SIG-M5 treated with dmso at 0.1 percent for 504 hours (cell line): Measurements from ENCODE around the gene ABCC1.
"Not testable (repeated sequence)": the region's sequence is repeated elsewhere in the genome, so short reads cannot be mapped to it uniquely, and the experiment has no call there.

Experiments used
- DNase-seq: peaks from one replicate; lab custom pipeline; 2025; ENCODE audit not compliant: unreplicated experiment; lab: John Stamatoyannopoulos, UW

The ABCC1 gene

DNA sequence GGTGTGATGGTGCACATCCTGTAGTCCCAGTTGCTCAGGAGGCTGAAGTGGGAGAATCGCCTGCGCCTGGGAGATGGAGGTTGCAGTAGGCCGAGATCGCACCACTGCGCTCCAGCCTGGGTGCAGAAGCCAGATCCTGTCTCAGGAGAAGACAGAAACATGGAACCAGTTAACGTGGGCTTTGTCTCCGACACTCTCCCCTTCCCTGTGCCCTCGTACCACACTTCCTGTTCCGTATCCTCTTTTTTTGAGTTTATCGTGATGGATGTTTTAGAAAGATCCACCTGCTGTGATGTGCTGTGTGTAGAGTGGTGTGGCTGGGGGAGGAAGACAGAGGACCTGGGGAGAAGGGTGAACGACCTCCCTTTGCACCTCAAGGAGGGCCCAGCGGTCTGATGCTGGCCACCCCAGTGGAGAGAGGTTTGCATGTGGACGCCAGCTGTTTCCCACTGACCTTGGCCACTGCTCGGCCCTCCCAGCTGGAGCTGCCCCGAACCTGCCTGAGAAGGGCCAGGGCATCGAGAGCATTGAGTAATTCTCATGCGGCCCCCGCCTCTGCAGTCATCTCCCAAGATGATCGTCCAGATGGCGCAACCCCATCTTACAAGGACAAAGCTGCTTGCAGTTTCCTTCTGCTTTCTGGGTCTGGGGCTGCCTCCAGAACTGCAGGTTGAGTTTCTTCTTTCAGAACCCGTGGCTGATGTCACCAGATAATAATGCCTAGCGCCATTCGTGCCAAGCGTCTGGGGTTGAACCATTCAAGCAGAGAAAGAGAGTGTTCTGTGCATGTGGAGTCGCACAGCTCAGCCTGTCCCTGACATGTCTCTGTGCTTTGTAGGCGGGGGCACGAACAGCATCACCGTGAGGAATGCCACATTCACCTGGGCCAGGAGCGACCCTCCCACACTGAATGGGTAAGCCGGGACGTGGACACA, 126.3 kb downstream of the ABCC1 start:
- peak; percentile 92 for DNase-seq

DNA sequence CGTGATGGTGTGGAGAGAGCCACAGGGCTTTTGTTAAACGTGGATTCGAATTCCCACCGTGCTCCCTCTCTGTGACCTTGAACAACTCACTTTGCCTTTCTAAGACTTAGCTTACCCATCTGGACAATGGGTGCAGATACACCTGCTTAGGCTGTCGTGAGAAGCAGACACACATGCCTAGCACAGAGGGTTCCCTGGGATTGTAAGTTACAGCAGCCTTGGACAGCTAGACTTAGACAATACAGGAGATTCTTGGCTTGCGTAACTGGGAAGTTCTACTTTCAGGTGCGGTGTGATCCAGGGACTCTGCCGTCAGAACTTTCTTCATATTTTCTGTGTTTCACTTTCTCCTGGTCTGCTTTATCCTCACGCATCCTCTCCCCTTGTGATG, 127.0 kb downstream of the ABCC1 start:
- no peak for DNase-seq

DNA sequence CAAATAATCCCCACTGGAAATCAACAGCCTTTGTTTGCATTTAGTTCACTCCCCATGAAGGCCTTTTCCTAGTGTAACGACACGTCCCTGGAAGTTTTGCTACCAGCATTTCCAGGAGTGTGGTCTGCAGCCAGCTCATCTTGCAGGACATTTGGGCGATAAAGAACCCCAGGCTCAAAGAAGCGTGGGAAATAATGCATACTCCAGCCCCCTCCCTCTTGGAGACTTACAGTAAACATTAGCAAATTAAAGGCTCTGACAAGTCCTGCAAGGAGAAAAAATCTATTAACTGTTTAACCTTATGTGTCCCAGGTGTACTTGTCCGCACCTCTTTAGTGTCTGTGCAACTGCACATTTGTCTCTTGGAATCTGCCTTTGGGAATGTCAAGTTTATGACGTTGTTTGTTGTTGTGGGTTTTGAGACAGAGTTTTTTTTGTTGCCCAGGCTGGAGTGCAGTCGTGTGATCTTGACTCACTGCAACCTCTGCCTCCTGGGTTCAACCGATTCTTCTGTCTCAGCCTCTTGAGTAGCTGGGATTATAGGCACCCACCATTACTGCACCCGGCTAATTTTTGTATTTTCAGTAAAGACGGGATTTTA, 131.1 kb downstream of the ABCC1 start:
- no peak for DNase-seq

GRCh38 chr16:16081141-16081540, 131.7 kb downstream of the ABCC1 start:
- no peak for DNase-seq

DNA sequence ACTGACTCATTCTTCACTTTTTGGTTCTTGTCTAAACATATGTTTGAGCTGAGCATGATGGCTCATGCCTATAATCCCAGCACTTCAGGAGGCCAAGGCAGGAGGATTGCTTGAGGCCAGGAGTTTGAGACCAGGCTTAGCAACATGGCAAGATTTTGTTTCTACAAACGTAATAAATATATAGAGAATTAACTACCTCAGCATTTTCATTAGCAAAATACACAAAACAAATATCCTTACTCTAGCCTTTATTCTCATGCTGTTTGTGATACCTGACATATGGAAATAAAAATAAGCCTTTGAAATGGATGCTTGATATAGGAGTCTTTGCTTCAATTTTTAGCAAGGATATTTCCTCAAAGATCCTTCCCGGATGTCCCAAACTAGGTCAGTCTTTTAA, 132.8 kb downstream of the ABCC1 start:
- no peak for DNase-seq

GRCh38 chr16:16083421-16084156, 134.2 kb downstream of the ABCC1 start:
- peak; percentile 56 for DNase-seq

- DNase-seq = no peak
Observed at GRCh38 chr16:16084874-16085273, 135.5 kb downstream of the ABCC1 start.

- DNase-seq = no peak
Observed at GRCh38 chr16:16086653-16087446, 137.4 kb downstream of the ABCC1 start.

GRCh38 chr16:16090238-16090637, 140.8 kb downstream of the ABCC1 start:
- no peak for DNase-seq

DNA sequence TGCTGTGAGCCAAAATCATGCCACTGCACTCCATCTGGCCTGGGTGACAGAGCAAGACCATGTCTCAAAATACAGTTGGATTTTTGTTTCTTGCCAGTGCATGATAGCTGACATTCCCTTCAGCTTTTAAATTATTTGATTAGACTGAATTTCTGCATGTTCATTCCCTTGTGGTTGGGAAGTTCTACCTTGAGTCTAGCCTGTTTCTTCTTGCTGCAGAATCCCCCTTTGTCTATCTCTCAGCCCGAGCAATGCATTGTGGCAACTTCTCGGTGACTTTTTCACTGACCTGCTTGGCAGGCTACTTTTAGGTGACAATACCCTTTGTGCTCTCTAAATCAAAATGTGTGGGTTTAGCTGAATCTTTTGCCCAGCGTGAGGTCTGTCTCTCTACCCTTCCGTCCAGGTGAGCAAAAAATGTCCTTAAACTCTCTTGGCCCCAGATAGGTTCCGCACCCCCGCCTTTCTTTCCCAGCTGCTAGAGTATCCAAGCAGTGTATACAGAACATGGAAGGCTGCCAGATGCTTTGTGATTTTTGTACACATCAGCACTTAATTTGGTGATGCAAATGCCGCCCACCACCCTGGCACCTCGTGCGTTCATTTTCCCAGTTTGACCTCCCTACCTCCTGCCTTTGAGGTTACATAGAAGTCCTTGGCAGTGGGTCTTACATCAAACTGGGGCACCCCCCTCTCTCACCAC, 143.7 kb downstream of the ABCC1 start:
- DNase-seq = no peak

DNA sequence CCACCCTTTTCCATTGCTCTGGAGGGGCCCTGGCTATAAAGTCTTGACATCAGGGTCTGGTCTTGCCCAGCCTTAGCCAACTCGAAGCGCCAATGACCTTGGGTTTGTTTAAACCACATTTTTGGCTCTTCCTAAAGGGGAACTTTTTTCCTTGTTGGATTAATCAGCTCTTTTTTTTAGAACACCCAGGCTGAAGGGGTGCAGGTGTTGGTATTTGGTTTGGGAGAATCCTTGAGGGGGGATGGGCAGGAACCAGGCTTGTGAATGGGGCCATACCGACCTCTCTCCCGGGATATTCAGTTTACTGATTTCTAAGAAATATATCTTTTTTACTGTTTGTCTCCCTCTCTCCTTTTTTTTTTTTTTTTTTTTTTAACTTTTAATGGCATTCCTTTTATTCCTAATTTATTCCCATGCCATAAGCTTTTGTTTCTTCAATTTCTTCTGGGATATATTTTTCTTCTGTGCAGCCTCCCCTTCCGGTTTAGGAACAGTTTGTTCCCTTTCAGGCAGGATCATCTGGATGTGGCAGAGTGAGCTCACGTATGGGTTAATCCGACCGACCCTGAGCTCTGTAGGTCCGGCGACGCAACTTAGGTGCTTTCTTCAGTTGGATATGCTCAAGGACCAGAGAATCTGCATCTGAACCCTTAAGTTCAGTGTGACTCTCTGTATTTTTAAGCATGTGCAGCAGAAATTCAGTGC, 144.4 kb downstream of the ABCC1 start:
- no peak for DNase-seq

- DNase-seq = no peak
Observed at GRCh38 chr16:16095646-16096045, 146.2 kb downstream of the ABCC1 start.

- no peak for DNase-seq
Observed at GRCh38 chr16:16096121-16096857, 146.9 kb downstream of the ABCC1 start.

DNA sequence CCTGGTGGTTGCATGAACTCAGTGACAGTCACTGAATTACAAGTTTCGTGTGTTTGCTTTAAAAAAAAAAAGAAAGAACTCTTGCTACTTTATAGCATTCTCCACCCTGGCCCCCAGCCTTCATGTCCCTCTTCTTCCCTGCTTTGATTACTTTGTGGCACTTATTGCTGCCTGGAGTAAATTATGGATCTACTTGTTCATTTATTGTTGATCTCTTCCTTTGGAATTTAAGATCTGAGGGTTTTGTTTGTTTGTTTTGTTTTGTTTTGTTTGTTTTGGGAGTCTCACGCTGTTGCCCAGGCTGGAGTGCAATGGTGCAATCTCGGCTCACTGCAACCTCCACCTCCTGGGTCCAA, 147.4 kb downstream of the ABCC1 start:
- no peak for DNase-seq

GRCh38 chr16:16099320-16099719, 149.9 kb downstream of the ABCC1 start:
- DNase-seq = no peak

DNA sequence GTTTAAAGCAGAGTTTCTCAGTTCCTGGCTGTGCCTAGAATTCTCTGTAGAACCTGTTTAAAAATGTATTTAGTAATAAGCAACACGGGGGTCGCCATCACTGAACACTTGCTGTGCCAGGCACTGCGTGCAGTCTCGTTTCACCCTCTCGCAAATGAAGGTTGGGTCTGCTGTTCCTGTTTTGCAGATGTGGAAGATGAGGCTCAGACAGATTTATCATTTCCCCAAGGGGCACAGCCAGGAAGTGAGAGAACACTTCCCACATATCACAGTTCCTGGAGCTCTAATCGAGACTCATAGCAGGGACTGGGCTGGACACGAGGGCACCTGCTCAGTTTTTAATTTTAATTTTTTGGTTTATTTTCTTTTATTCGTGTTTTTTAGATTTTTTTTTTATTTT, 151.2 kb downstream of the ABCC1 start:
- DNase-seq = no peak

GRCh38 chr16:16101585-16101984, 152.2 kb downstream of the ABCC1 start:
- DNase-seq = no peak

DNA sequence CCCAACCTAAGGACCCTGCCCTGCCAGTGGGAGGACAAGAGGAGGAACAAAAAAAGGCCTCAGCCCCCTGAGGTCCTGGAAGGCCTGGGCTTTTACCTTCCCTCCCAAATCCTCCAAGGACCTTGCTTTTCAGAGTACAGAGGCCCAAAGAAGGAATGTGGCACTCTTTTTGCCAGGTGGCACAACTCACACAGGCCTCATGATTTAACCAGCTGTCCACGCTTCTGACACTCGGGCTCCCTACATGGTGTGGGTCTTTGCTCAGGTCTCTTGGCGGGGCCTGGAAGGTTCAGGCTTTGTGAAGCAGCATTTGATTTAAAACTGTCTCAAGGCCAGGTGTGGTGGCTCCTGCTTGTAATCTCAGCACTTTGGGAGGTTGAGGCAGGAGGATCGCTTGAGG, 153.3 kb downstream of the ABCC1 start:
- DNase-seq = no peak

DNA sequence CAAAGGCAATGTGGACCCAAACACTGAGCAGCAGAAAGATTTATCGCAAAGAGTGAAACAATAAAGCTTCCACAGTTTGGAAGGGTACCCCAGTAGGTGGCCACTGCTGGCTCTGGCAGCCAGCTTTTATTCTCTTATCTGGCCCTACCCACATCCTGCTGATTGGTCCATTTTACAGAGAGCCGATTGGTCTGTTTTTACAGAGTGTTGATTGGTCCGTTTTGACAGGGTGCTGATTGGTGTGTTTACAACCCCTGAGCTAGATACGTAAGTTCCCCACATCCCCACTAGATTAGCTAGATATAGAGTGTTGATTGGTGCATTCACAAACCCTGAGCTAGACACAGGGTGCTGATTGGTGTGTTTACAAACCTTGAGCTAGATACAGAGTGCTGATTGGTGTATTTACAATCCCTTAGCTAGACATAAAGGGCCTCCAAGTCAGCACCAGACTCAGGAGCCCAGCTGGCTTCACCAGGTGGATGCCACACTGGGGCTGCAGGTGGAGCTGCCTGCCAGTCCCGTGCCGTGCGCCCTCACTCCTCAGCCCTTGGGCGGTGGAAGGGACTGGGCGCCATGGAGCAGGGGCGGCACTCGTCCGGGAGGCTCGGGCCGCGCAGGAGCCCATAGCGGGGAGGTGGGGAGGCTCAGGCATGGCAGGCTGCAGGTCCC, 154.9 kb downstream of the ABCC1 start:
- not testable (repeated sequence) for DNase-seq
